ENCODE data around the gene ELP1.

GRCh38 chr9:108836319-108836718 lies 97.6 kb downstream of the ELP1 start:
- no peak for TF ChIP-seq EP300 (IDR thresholded peaks at IDR 0.05)
- TF ChIP-seq, protein P1, sequence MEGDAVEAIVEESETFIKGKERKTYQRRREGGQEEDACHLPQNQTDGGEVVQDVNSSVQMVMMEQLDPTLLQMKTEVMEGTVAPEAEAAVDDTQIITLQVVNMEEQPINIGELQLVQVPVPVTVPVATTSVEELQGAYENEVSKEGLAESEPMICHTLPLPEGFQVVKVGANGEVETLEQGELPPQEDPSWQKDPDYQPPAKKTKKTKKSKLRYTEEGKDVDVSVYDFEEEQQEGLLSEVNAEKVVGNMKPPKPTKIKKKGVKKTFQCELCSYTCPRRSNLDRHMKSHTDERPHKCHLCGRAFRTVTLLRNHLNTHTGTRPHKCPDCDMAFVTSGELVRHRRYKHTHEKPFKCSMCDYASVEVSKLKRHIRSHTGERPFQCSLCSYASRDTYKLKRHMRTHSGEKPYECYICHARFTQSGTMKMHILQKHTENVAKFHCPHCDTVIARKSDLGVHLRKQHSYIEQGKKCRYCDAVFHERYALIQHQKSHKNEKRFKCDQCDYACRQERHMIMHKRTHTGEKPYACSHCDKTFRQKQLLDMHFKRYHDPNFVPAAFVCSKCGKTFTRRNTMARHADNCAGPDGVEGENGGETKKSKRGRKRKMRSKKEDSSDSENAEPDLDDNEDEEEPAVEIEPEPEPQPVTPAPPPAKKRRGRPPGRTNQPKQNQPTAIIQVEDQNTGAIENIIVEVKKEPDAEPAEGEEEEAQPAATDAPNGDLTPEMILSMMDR (IDR thresholded peaks at IDR 0.05) = no peak
